Mesenchymal stem cell (in vitro differentiated cells and primary cell): ENCODE measurements around the gene ATP6V1G1.
A peak's percentile ranks its signal among the peaks of the same experiment; 100 is the strongest.

Source experiments
- DNase-seq: peaks from one replicate; pipeline ENCODE4 v3.0.0-alpha.2; 2013
- H2AFZ ChIP-seq: one replicate; pipeline ENCODE4 v1.6.1; 2013; ENCODE audit warnings: low read depth, mild to moderate bottlenecking, control low read depth, inconsistent platforms, low read length, moderate library complexity
- H2AK5ac ChIP-seq: 2 replicates; pipeline ENCODE4 v1.6.1; 2013; ENCODE audit warnings: low read length, moderate library complexity, mild to moderate bottlenecking, inconsistent platforms; ENCODE audit not compliant: severe bottlenecking
- H2BK120ac ChIP-seq: one replicate; pipeline ENCODE4 v1.6.1; 2013; ENCODE audit warnings: low read depth, mild to moderate bottlenecking, inconsistent platforms, low read length, moderate library complexity
- H2BK12ac ChIP-seq, 2 experiments: one replicate each; pipeline ENCODE4 v1.6.1; 2013; ENCODE audit warnings: inconsistent platforms in 2 of 2, low read length in 2 of 2, mild to moderate bottlenecking in 2 of 2, moderate library complexity in 2 of 2, control low read depth in 1 of 2
- H2BK15ac ChIP-seq: one replicate; pipeline ENCODE4 v1.6.1; 2013; ENCODE audit warnings: mild to moderate bottlenecking, low read depth, inconsistent platforms; ENCODE audit not compliant: poor library complexity, severe bottlenecking
- H2BK5ac ChIP-seq: 2 replicates; pipeline ENCODE4 v1.6.1; 2013; ENCODE audit warnings: low read depth, mild to moderate bottlenecking, low read length, control low read depth, inconsistent platforms; ENCODE audit not compliant: poor library complexity, severe bottlenecking
- H3K14ac ChIP-seq, 2 experiments: one replicate each; pipeline ENCODE4 v1.6.1; 2013; ENCODE audit warnings: inconsistent platforms in 2 of 2, low read length in 2 of 2, control low read depth in 1 of 2, mild to moderate bottlenecking in 1 of 2, moderate library complexity in 1 of 2
- H3K18ac ChIP-seq, 2 experiments: one replicate each; pipeline ENCODE4 v1.6.1; 2013; ENCODE audit warnings: inconsistent platforms in 2 of 2, low read length in 2 of 2, control low read depth in 1 of 2, low read depth in 1 of 2, mild to moderate bottlenecking in 1 of 2
- H3K23ac ChIP-seq, 2 experiments: one replicate each; pipeline ENCODE4 v1.6.1; 2013; ENCODE audit warnings: inconsistent platforms in 2 of 2, low read length in 2 of 2, mild to moderate bottlenecking in 2 of 2, moderate library complexity in 2 of 2, control low read depth in 1 of 2
- H3K27ac ChIP-seq: 2 replicates; pipeline ENCODE4 v1.5.1; 2013; ENCODE audit warnings: mild to moderate bottlenecking, moderate library complexity, low read length, control low read depth, inconsistent platforms; ENCODE audit not compliant: poor library complexity, severe bottlenecking
- H3K27me3 ChIP-seq, 2 experiments: 2 replicates each; pipeline versions ENCODE4 v1.6.1 to v1.7.0; 2013; ENCODE audit warnings: low read length in 2 of 2, mild to moderate bottlenecking in 2 of 2, moderate library complexity in 2 of 2, control low read depth in 1 of 2, inconsistent platforms in 1 of 2; ENCODE audit not compliant: control insufficient read depth in 1 of 2, insufficient read depth in 1 of 2
- H3K36me3 ChIP-seq, 2 experiments: 2 replicates each; pipeline versions ENCODE4 v1.6.1 to v1.7.0; 2013; ENCODE audit warnings: low read length in 2 of 2, control low read depth in 1 of 2, inconsistent platforms in 1 of 2, low read depth in 1 of 2, mild to moderate bottlenecking in 1 of 2; ENCODE audit not compliant: insufficient read depth in 2 of 2, control insufficient read depth in 1 of 2
- H3K4ac ChIP-seq, 2 experiments: one replicate each; pipeline ENCODE4 v1.6.1; 2013; ENCODE audit warnings: inconsistent platforms in 2 of 2, low read length in 2 of 2, mild to moderate bottlenecking in 2 of 2, moderate library complexity in 2 of 2, control low read depth in 1 of 2, low read depth in 1 of 2
- H3K4me1 ChIP-seq: 2 replicates; pipeline ENCODE4 v1.6.1; 2013; ENCODE audit warnings: low read depth, low read length, control low read depth; ENCODE audit not compliant: control insufficient read depth, insufficient read depth
- H3K4me2 ChIP-seq: 2 replicates; pipeline ENCODE4 v1.6.1; 2013; ENCODE audit warnings: low read length, mild to moderate bottlenecking, inconsistent platforms; ENCODE audit not compliant: poor library complexity, severe bottlenecking
- H3K4me3 ChIP-seq, 2 experiments: 2 replicates each; pipeline versions ENCODE4 v1.5.1 to v1.7.0; 2013; ENCODE audit warnings: low read length in 2 of 2, mild to moderate bottlenecking in 2 of 2, control low read depth in 1 of 2, low read depth in 1 of 2; ENCODE audit not compliant: insufficient read depth in 1 of 2
- H3K79me1 ChIP-seq: replicated peaks from 2 replicates; pipeline ENCODE4 v1.6.1; 2013; ENCODE audit warnings: mild to moderate bottlenecking, control low read depth, low read length, inconsistent platforms; ENCODE audit not compliant: poor library complexity, severe bottlenecking
- H3K9ac ChIP-seq: 2 replicates; pipeline ENCODE4 v1.7.0; 2013; ENCODE audit warnings: mild to moderate bottlenecking, low read length, moderate library complexity
- H3K9me3 ChIP-seq: 2 replicates; pipeline ENCODE4 v1.7.0; 2013; ENCODE audit warnings: mild to moderate bottlenecking, low read length; ENCODE audit not compliant: control insufficient read depth
- H4K8ac ChIP-seq: one replicate; pipeline ENCODE4 v1.6.1; 2013; ENCODE audit warnings: inconsistent platforms, mild to moderate bottlenecking, low read length, moderate library complexity
- H4K91ac ChIP-seq: one replicate; pipeline ENCODE4 v1.6.1; 2013; ENCODE audit warnings: mild to moderate bottlenecking, low read length, inconsistent platforms
- whole genome bisulfite sequencing: methylation state at CpG from one replicate; pipeline ENCODE4 v1.1.7; 2013; ENCODE audit warnings: mixed read lengths; 5-methylcytosine and 5-hydroxymethylcytosine counted together

The ATP6V1G1 gene

DNA sequence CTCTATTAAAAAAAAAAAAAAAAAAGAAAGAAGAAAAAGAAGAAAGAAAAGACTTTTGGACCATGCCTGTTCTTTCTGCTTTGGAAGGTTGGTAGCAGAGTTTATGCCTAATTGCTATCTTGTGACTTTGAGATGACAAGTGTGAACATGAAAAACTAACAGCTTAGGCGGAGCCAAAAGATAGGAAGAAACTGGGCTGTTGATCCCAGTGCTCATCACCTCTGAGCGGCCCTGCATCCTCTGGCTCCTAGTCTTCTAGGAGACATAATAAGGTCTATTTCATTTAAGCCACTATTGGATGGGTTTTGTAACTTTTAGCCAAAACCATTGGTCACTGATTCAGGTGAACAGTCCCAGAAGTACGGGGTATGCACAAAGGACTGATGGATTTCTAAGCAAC is 34.4 kb upstream of the ATP6V1G1 start:
- Histone ChIP-seq H3K4me2 (no peak overlapping the region), H3K27me3 (no peaks in the 10 kb centered on the region), H4K8ac (no peak overlapping the region), H3K14ac (no peak overlapping the region), H2BK5ac (no peak overlapping the region), H2BK120ac (no peak overlapping the region), H3K36me3 (no peaks in the 10 kb centered on the region), H3K9me3 (no peaks in the 10 kb centered on the region), H2AK5ac (no peak overlapping the region), H2BK15ac (no peak overlapping the region), H3K9ac (no peak overlapping the region), H2AFZ (no peak overlapping the region), H4K91ac (no peak overlapping the region), H3K4me1 (peaks cover 8% of the 10 kb centered on the region), H3K27ac (no peak overlapping the region), H3K18ac (no peak overlapping the region), H3K79me1 (no peaks in the 10 kb centered on the region), H3K23ac (no peak overlapping the region), H3K4ac (no peak overlapping the region), H3K4me3 (no peak overlapping the region), H2BK12ac (no peak overlapping the region)
- DNase-seq = no peak
- 95% methylated on average over 3 of the region's 3 CpGs for WGBS

DNA sequence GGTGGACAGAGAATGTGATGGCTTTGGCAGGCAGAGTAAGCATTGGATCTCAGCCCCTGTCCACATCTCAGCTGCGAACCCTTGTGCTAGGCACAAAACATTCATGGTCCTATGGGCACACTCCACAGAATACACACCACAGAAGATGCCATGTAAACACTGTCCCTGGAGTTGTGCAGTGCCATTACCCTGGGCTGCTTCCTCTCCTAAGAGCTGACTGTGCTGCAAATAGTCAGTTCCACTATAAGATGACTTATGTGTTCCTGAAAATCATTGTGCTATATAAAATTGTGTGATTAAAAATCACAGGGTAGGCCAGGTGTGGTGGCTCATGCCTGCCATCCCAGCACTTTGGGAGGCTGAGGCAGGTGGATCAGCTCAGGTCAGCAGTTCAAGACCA is 31.9 kb upstream of the ATP6V1G1 start:
- H2BK120ac ChIP-seq = no peak overlapping the region

DNA sequence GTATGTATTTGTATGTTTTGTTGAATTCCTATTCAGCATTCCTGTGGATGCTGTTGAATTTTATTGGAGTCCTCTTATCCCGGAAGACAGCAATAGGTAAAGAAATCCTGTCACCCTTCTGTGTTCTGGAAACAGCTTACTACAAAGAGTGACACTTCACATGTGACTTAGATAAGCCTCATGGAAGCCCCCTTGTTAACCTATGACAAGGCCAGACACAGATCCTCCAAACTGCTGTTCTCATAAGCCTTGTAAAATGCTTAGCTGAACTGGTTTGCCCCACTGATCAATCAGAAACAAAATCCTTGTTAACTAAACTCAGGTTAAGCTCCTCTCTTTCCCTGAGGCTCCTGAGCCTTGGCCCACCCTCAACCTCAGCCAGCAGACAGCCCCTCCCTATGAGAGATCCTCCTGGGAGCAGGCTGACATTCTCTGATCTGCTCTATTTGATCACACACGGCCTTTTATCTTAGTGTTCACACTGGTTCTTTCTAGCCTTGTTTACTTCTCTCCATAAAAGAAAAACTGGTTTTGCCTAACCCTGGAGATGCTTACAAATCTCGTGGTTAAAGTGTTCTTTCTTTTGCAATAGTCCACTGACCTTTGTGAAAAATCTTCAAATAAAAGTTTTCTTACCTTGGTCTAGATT is 29.4 kb upstream of the ATP6V1G1 start:
- Histone ChIP-seq H3K27ac (no peak overlapping the region), H2BK120ac (no peak overlapping the region), H4K91ac (no peak overlapping the region), H2AFZ (no peak overlapping the region), H2BK12ac (no peak overlapping the region), H4K8ac (no peak overlapping the region), H2BK15ac (no peak overlapping the region), H3K9me3 (no peaks in the 10 kb centered on the region), H2BK5ac (no peak overlapping the region), H3K4me3 (no peak overlapping the region), H3K36me3 (no peaks in the 10 kb centered on the region), H3K23ac (no peak overlapping the region), H3K27me3 (peaks cover 3 to 4% of the 10 kb centered on the region in 2 experiments), H2AK5ac (no peak overlapping the region), H3K4ac (no peak overlapping the region), H3K79me1 (no peaks in the 10 kb centered on the region), H3K4me2 (no peak overlapping the region), H3K9ac (no peak overlapping the region), H3K14ac (no peak overlapping the region), H3K18ac (no peak overlapping the region), H3K4me1 (no peaks in the 10 kb centered on the region)
- 62% methylated on average over 2 of the region's 3 CpGs for WGBS
- peak; percentile 20 for DNase-seq

More for the DNA sequence above, 31.9 kb upstream of the ATP6V1G1 start:
- H2AK5ac ChIP-seq = no peak overlapping the region
- no peak overlapping the region for H3K4me3 ChIP-seq
- 67% methylated on average over 1 of the region's 1 CpG for WGBS
- no peaks in the 10 kb centered on the region for H3K9me3 ChIP-seq
- no peak for DNase-seq
- H3K27me3 ChIP-seq = peaks cover 3 to 4% of the 10 kb centered on the region in 2 experiments
- H3K36me3 ChIP-seq = no peaks in the 10 kb centered on the region
- no peak overlapping the region for H3K4me2 ChIP-seq
- no peak overlapping the region for H3K4ac ChIP-seq
- H2BK12ac ChIP-seq = no peak overlapping the region
- H2BK15ac ChIP-seq = no peak overlapping the region
- no peak overlapping the region for H3K14ac ChIP-seq
- no peak overlapping the region for H3K18ac ChIP-seq
- H4K8ac ChIP-seq = no peak overlapping the region
- H4K91ac ChIP-seq = no peak overlapping the region
- H3K23ac ChIP-seq = no peak overlapping the region
- H3K4me1 ChIP-seq = peaks cover 8% of the 10 kb centered on the region
- H3K27ac ChIP-seq = no peak overlapping the region
- no peak overlapping the region for H2AFZ ChIP-seq
- H2BK5ac ChIP-seq = no peak overlapping the region
- H3K79me1 ChIP-seq = no peaks in the 10 kb centered on the region
- no peak overlapping the region for H3K9ac ChIP-seq

DNA sequence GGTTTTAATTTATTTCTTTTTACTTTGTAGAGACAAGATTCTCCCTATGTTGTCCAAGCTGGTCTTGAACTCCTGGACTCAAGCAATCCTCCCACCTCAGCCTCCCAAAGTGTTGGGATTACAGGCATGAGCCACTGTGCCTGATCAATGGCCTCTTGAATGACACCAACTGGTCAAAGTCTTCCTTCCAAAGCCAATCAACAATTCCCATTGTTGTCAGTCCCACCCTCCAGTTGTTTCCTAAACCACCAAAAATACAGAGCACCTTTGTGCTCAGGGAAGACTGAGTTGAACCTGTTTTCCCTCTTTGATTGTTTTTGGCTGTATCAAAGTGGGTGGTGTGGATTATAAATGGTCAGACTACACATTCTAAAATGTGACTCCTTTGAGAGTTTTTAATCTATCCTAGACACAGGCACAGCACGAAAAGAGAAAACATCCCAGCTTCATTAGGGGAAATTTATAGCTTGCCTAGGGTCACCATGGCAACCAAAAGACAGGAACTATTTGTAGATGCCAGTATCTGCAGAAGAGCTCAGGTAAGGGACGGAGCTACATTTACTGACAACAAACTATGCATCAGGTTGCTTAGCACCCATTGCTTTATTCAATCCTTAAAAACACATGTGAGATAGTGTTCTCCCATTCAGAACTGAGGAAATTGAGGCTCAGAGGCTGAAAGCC is 27.6 kb upstream of the ATP6V1G1 start:
- Histone ChIP-seq H3K4me3 (no peak overlapping the region), H3K79me1 (no peaks in the 10 kb centered on the region), H2BK5ac (no peak overlapping the region), H4K8ac (no peak overlapping the region), H2AFZ (no peak overlapping the region), H3K27me3 (peaks cover 3 to 4% of the 10 kb centered on the region in 2 experiments), H4K91ac (no peak overlapping the region), H2BK120ac (no peak overlapping the region), H3K9ac (no peak overlapping the region), H3K4me2 (no peak overlapping the region), H3K18ac (no peak overlapping the region), H3K36me3 (no peaks in the 10 kb centered on the region), H3K4me1 (no peaks in the 10 kb centered on the region), H3K9me3 (no peaks in the 10 kb centered on the region), H2BK15ac (no peak overlapping the region), H2AK5ac (no peak overlapping the region), H3K23ac (no peak overlapping the region), H3K4ac (no peak overlapping the region), H2BK12ac (no peak overlapping the region), H3K27ac (no peak overlapping the region), H3K14ac (no peak overlapping the region)
- no peak for DNase-seq
- WGBS = 75% methylated on average over 2 of the region's 2 CpGs
